T-helper 2 cell treated with Interferon-gamma antibody and Interleukin-4, amounts not matched to agents 5 μg/mL and 100 μg/mL, for 36 hours (primary cell): ENCODE results near the gene ANXA4.
"Not testable (repeated sequence)": the region's sequence is repeated elsewhere in the genome, so short reads cannot be mapped to it uniquely, and the experiment has no call there.

ENCODE experiments used
- DNase-seq: peaks from one replicate; pipeline ENCODE4 v3.0.0; 2021; ENCODE audit warnings: low spot score
- H3K27ac Mint-ChIP-seq: one replicate; pipeline ENCODE4 v1.8.0; 2021; ENCODE audit warnings: mild to moderate bottlenecking, mixed read lengths
- H3K27me3 Mint-ChIP-seq: one replicate; pipeline ENCODE4 v1.8.0; 2021; ENCODE audit warnings: low read depth, mixed read lengths
- H3K36me3 Mint-ChIP-seq: one replicate; pipeline ENCODE4 v1.8.0; 2021; ENCODE audit warnings: low read depth, mixed read lengths
- H3K4me1 Mint-ChIP-seq: one replicate; pipeline ENCODE4 v1.8.0; 2021; ENCODE audit warnings: low read depth, mixed read lengths
- H3K4me3 Mint-ChIP-seq: one replicate; pipeline ENCODE4 v1.8.0; 2022; ENCODE audit warnings: mild to moderate bottlenecking, moderate library complexity, mixed read lengths
- H3K9me3 Mint-ChIP-seq: one replicate; pipeline ENCODE4 v1.8.0; 2021; ENCODE audit warnings: mixed read lengths

The ANXA4 gene

GRCh38 chr2:69770193-69770702 lies 28.3 kb downstream of the ANXA4 start:
- H3K9me3 Mint-ChIP-seq, result peaks cover 1% of the 10 kb centered on the region

GRCh38 chr2:69770747-69771146 lies 28.8 kb downstream of the ANXA4 start:
- Mint-ChIP-seq H3K4me3 (peak overlapping the region; percentile 66), H3K27me3 (no peaks in the 10 kb centered on the region), H3K9me3 (peaks cover 5% of the 10 kb centered on the region), H3K36me3 (peaks cover 33% of the 10 kb centered on the region), H3K27ac (peak overlapping the region; percentile 92), H3K4me1 (peaks cover 71% of the 10 kb centered on the region)
- no peak for DNase-seq

More at GRCh38 chr2:69770193-69770702, 28.3 kb downstream of the ANXA4 start:
- peaks cover 72% of the 10 kb centered on the region for H3K4me1 Mint-ChIP-seq
- H3K4me3 Mint-ChIP-seq, result peak overlapping the region; percentile 66
- H3K36me3 Mint-ChIP-seq, result peaks cover 32% of the 10 kb centered on the region
- peak; percentile 56 for DNase-seq
- peak overlapping the region; percentile 92 for H3K27ac Mint-ChIP-seq
- no peaks in the 10 kb centered on the region for H3K27me3 Mint-ChIP-seq

DNA sequence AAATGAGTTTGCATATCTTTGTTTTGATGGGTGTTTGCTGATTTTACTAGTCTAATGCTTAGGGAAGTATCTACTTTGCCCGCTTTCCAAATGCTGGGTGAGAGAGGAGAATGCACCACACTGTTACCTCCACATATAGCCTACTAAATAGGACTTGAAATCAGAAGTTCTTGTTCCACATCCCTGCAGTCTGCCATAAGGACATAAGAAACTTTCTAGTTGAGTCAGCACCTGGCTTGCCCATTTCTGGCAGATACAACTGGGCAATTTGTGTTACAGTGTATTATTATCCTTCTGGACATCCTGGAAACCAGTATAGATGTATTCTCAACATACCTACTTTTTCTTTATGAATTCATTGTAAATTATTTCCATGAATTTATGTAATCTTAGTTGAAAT lies 29.5 kb downstream of the ANXA4 start:
- Mint-ChIP-seq H3K27ac (peak overlapping the region; percentile 78), H3K4me3 (peak overlapping the region; percentile 47), H3K36me3 (peaks cover 30% of the 10 kb centered on the region), H3K9me3 (peaks cover 10% of the 10 kb centered on the region), H3K4me1 (peaks cover 66% of the 10 kb centered on the region), H3K27me3 (no peaks in the 10 kb centered on the region)
- no peak for DNase-seq

DNA sequence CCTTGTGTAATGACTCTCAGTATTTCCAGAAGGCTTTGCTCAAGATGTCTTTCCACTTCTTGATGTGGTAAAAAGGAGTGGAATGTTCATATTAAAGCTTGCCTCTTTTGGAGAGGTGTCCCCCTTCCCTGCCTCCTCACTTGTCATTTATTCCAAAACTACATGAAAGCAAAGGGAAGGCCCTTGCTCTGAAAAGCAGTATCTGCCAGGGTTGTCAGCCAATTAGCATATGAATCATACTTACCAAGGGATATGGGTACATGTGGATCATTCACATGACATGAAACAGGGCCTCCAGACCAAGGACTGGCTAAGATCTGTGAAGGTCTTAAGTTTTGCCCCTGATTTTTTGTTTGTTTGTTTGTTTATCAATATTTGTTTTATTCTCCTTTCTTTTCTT lies 31.3 kb downstream of the ANXA4 start:
- H3K36me3 Mint-ChIP-seq, result peaks cover 31% of the 10 kb centered on the region
- peaks cover 17% of the 10 kb centered on the region for H3K9me3 Mint-ChIP-seq
- peak; percentile 40 for DNase-seq
- peak overlapping the region; percentile 16 for H3K4me3 Mint-ChIP-seq
- H3K4me1 Mint-ChIP-seq, result peaks cover 53% of the 10 kb centered on the region
- H3K27me3 Mint-ChIP-seq, result no peaks in the 10 kb centered on the region
- H3K27ac Mint-ChIP-seq, result peak overlapping the region; percentile 64

DNA sequence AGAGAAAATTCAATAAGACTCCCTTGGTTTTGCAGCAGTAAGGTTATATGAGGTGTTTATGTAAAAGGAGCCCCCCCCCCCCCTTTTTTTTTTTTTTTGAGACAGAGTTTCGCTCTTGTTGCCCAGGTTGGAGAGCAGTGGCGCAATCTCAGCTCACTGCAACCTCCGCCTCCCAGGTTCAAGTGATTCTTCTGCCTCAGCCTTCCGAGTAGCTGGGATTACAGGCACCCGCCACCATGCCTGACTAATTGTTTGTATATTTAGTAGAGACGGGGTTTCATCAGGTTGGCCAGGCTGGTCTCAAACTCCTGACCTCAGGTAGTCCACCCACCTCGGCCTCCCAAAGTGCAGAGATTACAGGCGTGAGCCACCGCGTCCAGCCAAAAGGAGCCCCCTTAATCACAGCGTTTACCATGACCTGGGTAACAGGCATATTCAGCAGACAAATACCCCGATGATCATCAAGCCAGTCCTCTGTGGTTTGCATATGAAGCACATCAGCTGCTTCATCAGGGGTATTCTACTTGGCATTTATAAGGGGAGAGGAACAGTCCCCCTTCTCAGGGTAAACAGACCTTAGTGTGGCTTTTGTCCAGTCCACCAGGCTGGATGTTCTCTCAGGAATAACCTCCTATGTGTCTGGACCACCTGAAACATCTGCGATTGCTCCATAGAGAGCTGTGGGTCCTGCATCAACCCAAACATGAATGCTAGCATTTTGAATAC lies 32.5 kb downstream of the ANXA4 start:
- H3K27ac Mint-ChIP-seq, result peak overlapping the region; percentile 90
- peaks cover 46% of the 10 kb centered on the region for H3K4me1 Mint-ChIP-seq
- peaks cover 28% of the 10 kb centered on the region for H3K36me3 Mint-ChIP-seq
- DNase-seq, H3K27me3 Mint-ChIP-seq: not testable (repeated sequence)
- H3K9me3 Mint-ChIP-seq, result peaks cover 17% of the 10 kb centered on the region
- peak overlapping the region; percentile 70 for H3K4me3 Mint-ChIP-seq

- Mint-ChIP-seq H3K9me3 (peaks cover 17% of the 10 kb centered on the region), H3K36me3 (peaks cover 25% of the 10 kb centered on the region), H3K4me3 (peak overlapping the region; percentile 70), H3K27me3 (no peaks in the 10 kb centered on the region), H3K27ac (peak overlapping the region; percentile 90), H3K4me1 (peaks cover 46% of the 10 kb centered on the region)
- peak; percentile 71 for DNase-seq
These were observed 33.3 kb downstream of the ANXA4 start for GRCh38 chr2:69774984-69775982.

DNA sequence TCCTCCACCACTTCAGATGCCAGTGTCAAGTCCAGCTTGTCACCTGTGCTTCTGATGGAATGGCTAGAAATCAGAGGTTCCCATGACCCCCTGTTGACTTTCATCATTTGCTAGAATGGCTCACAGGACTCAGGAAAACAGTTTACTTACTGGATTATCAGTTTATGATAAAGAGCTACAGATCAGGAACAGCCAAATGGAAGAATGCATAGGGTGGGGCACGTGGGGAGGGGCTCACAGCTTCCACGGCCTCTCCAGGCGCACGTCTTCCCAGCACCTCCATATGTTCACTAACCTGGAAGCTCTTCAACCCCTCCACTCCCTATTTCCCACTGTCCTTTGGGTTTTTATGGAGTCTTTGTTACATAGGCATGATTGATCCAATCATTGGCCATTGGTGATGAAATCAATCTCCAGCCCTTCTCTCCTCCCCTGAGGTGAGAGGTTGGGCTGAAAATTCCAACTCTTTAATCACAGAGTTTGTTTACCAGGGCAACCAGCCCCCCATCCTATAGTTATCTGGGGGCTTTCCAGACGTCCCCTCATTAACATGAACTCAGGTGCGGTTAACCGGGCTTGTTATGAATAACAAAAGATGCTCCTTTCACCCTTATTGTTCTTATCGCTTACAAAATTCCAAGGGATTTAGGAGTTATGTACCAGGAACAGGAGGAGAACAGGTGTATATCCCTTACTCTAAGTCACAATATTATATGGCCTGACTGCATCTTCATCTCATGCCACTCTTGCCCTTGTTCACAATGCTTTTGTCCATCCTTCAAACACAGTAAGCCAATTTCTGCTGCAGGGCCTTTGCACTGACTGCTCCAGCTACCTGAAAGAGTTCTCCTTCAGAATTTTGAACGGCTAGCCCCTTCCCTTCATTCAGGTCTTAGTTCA lies 35.2 kb downstream of the ANXA4 start:
- H3K4me3 Mint-ChIP-seq, result no peak overlapping the region
- H3K9me3 Mint-ChIP-seq, result peaks cover 17% of the 10 kb centered on the region
- H3K4me1 Mint-ChIP-seq, result peaks cover 47% of the 10 kb centered on the region
- H3K27ac Mint-ChIP-seq, result peak overlapping the region; percentile 39
- no peaks in the 10 kb centered on the region for H3K27me3 Mint-ChIP-seq
- H3K36me3 Mint-ChIP-seq, result peaks cover 26% of the 10 kb centered on the region
- DNase-seq, result no peak

GRCh38 chr2:69777786-69778105 lies 35.8 kb downstream of the ANXA4 start:
- no peak overlapping the region for H3K27ac Mint-ChIP-seq
- peaks cover 26% of the 10 kb centered on the region for H3K36me3 Mint-ChIP-seq
- no peaks in the 10 kb centered on the region for H3K27me3 Mint-ChIP-seq
- peaks cover 17% of the 10 kb centered on the region for H3K9me3 Mint-ChIP-seq
- DNase-seq, result no peak
- peaks cover 46% of the 10 kb centered on the region for H3K4me1 Mint-ChIP-seq
- H3K4me3 Mint-ChIP-seq, result no peak overlapping the region

DNA sequence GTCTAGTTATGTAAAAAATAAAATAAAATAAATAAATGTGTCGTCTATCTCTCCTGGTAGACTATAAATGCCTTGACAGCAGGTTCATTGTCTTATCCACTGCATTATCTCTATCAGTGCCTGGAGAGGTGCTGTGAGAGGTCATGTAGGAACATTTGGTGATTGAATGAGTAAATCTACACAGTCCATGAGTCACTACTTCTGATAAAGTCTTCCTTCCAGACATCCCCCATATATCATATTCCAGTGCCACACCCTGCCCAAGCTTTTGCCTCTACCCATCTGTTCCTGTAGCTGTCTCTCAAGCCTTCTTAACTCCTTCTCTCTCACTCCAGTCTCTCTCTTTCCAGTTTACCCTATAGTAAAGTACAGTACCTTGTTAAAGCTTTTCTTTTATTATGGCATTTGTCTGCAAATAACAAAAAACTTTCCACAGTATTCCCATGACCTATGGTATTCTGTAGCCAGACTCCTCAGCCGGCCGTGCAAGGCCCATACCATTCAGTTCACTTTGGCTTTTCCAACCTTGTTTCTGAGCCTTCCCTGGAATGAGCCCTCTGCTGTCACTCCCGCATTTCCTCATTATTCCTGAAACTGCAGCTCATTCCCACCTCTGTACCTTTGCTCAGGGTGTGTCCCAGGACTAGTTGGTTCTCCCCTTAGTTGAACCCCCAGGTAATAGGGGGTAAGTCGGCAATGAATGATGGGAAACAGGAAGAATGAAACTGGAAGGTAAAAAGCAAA lies 37.5 kb downstream of the ANXA4 start:
- DNase-seq, result no peak
- H3K9me3 Mint-ChIP-seq, result peaks cover 17% of the 10 kb centered on the region

DNA sequence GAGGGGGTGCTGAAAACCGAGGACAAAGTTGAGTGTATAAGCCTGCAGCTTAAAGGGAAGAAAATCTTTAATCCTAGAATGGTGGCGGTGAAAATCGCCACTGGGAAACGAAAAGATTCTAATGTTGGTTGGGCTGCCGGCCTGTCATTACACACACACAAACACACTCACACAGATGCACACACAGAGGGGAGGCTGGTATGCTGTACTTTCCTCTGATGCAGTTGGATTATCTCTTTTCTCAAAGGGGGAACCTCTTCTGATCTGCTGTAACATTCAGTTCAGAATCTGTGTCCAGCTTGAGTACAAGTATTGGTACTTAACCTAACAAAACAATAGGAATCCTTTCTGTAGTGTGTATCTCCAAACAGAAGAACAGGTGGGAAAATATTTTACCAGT lies 39.0 kb downstream of the ANXA4 start:
- no peak overlapping the region for H3K4me3 Mint-ChIP-seq
- H3K36me3 Mint-ChIP-seq, result peaks cover 29% of the 10 kb centered on the region
- H3K27ac Mint-ChIP-seq, result no peak overlapping the region
- peaks cover 12% of the 10 kb centered on the region for H3K9me3 Mint-ChIP-seq
- no peaks in the 10 kb centered on the region for H3K27me3 Mint-ChIP-seq
- peaks cover 27% of the 10 kb centered on the region for H3K4me1 Mint-ChIP-seq
- no peak for DNase-seq

More for the DNA sequence above, 37.5 kb downstream of the ANXA4 start:
- Mint-ChIP-seq H3K4me3 (no peak overlapping the region), H3K4me1 (peaks cover 36% of the 10 kb centered on the region), H3K27ac (no peak overlapping the region), H3K27me3 (no peaks in the 10 kb centered on the region), H3K36me3 (peaks cover 28% of the 10 kb centered on the region)

DNA sequence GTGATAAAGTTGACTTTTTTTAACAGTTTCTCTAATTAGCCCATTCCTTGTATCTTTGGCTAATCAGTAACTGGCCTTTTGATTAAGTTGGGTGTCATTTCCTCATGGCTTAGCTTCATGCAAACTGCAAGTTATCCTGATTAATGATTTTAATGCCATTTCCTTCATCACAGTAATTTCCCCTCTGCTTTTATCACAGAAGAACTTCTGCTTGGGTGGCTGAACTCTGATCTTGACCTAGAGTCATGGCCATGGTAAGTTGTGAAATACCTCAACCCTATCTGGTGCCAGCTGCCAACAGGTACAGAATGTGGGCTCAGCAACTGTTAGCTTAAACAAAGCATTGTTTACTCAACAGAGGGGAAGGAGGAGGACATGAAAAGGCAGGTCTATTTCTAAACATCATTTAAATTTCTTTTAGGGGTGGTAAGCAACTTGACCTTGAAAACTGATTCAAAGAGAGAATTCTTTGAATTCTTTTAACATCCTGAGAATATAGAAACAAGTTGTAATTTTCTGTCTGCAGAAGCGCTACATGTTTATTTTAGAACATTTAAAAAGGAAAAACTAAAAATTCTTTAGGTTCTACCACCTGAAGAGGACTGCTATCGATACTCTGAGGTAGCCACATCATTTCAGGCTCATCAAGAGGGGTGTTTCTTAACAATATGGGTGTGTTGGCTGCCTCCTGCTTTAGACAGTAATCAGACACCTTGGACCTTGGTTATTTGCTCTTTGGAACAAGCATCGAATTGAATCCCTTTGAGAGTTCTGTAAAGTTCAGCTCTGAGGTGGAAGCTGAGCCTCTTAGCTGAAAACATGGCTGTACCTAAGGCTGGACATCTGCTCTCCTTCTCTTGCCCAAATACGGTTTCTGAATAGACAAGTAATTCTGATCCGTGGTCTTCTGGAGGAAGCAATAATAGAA lies 39.7 kb downstream of the ANXA4 start:
- Mint-ChIP-seq H3K4me1 (peaks cover 26% of the 10 kb centered on the region), H3K27me3 (no peaks in the 10 kb centered on the region), H3K36me3 (peaks cover 28% of the 10 kb centered on the region), H3K9me3 (peaks cover 6% of the 10 kb centered on the region), H3K27ac (no peak overlapping the region), H3K4me3 (no peak overlapping the region)
- DNase-seq, result no peak

- Mint-ChIP-seq H3K4me3 (no peak overlapping the region), H3K9me3 (no peaks in the 10 kb centered on the region), H3K36me3 (peaks cover 35% of the 10 kb centered on the region), H3K4me1 (peaks cover 27% of the 10 kb centered on the region), H3K27ac (no peak overlapping the region), H3K27me3 (no peaks in the 10 kb centered on the region)
- DNase-seq, result no peak
These were observed 42.3 kb downstream of the ANXA4 start for GRCh38 chr2:69784228-69784627.
